Measurements from ENCODE around the gene RUNDC1.
"Not testable (repeated sequence)": the region's sequence is repeated elsewhere in the genome, so short reads cannot be mapped to it uniquely, and the experiment has no call there.

The RUNDC1 gene

GRCh38 chr17:42992872-42993271 is 12.5 kb downstream of the RUNDC1 start:
- DNase-seq: no peak

GRCh38 chr17:42993913-42994312 is 13.5 kb downstream of the RUNDC1 start:
- not testable (repeated sequence) for DNase-seq

GRCh38 chr17:42997390-42997983 is 17.1 kb downstream of the RUNDC1 start:
- DNase-seq: peak; percentile 49

GRCh38 chr17:42997984-42998938 is 17.9 kb downstream of the RUNDC1 start, which contains the start of gene RPL27:
Gene RPL27 (plus strand): TSS chr17:42998419. CDS start chr17:42998751, 332 bp downstream.
- DNase-seq: peak; percentile 99

GRCh38 chr17:42999003-42999525 is 18.7 kb downstream of the RUNDC1 start:
- DNase-seq: no peak

- not testable (repeated sequence) for DNase-seq
These were observed 20.5 kb downstream of the RUNDC1 start for GRCh38 chr17:43000894-43001293.

GRCh38 chr17:43003542-43004172 is 23.3 kb downstream of the RUNDC1 start:
- no peak for DNase-seq

GRCh38 chr17:43006639-43007551 is 26.5 kb downstream of the RUNDC1 start, which contains the start of gene IFI35:
Gene IFI35 (plus strand): TSS chr17:43006784. CDS start chr17:43006948, 164 bp downstream.
- DNase-seq: peak; percentile 7

- DNase-seq: no peak
These were observed 30.4 kb downstream of the RUNDC1 start for GRCh38 chr17:43010667-43011308.

- DNase-seq: no peak
These were observed 31.5 kb downstream of the RUNDC1 start for GRCh38 chr17:43011728-43012472.

- DNase-seq: no peak
These were observed 32.9 kb downstream of the RUNDC1 start for GRCh38 chr17:43013296-43013695.

- no peak for DNase-seq
These were observed 33.8 kb downstream of the RUNDC1 start for GRCh38 chr17:43014020-43014648.

GRCh38 chr17:43014649-43015542 is 34.5 kb downstream of the RUNDC1 start:
- no peak for DNase-seq

GRCh38 chr17:43015579-43015978 is 35.2 kb downstream of the RUNDC1 start:
- DNase-seq: no peak

- no peak for DNase-seq
These were observed 35.9 kb downstream of the RUNDC1 start for GRCh38 chr17:43016216-43016615.

GRCh38 chr17:43018008-43018853 is 37.9 kb downstream of the RUNDC1 start:
- DNase-seq: no peak

- no peak for DNase-seq
These were observed 38.6 kb downstream of the RUNDC1 start for GRCh38 chr17:43018932-43019331.

GRCh38 chr17:43019418-43019817 is 39.1 kb downstream of the RUNDC1 start:
- DNase-seq: no peak

Measured in NCI-H1694 (cell line).